OCI-LY1 (cell line): ENCODE data around the gene AKAP13.

Source experiments
- H2AFZ ChIP-seq: fragments of 200-600 bp; sonication (generic), shearing (Covaris generic); 2 replicates; pipeline ENCODE4 v1.6.0; 2014; ENCODE audit warnings: antibody characterized with exemption, mild to moderate bottlenecking, low read length
- H3F3A ChIP-seq: fragments of 200-600 bp; sonication (generic), shearing (Covaris generic); 2 replicates; pipeline ENCODE4 v1.6.0; 2014; ENCODE audit warnings: mild to moderate bottlenecking, antibody characterized with exemption, low read length, moderate library complexity; ENCODE audit not compliant: insufficient read depth
- H3K27ac ChIP-seq: fragments of 200-600 bp; sonication (generic); 2 replicates; pipeline ENCODE4 v1.5.1; 2014; ENCODE audit warnings: low read length, mixed run types, mild to moderate bottlenecking, low read depth; ENCODE audit not compliant: poor library complexity, severe bottlenecking
- H3K27me3 ChIP-seq: fragments of 200-600 bp; sonication (generic); 2 replicates; pipeline ENCODE4 v1.6.0; 2014; ENCODE audit warnings: antibody characterized with exemption, mild to moderate bottlenecking, low read length, moderate library complexity; ENCODE audit not compliant: insufficient read depth
- H3K36me3 ChIP-seq: fragments of 200-600 bp; sonication (generic); 2 replicates; pipeline ENCODE4 v1.6.1; 2014; ENCODE audit warnings: mild to moderate bottlenecking, antibody characterized with exemption, low read length, moderate library complexity, mixed read lengths; ENCODE audit not compliant: insufficient read depth
- H3K4me1 ChIP-seq: fragments of 200-600 bp; sonication (generic); 2 replicates; pipeline ENCODE4 v1.5.1; 2014; ENCODE audit warnings: mild to moderate bottlenecking, low read length, moderate library complexity; ENCODE audit not compliant: insufficient read depth, severe bottlenecking
- H3K4me2 ChIP-seq: fragments of 200-600 bp; sonication (generic), shearing (Covaris generic); 2 replicates; pipeline ENCODE4 v1.6.1; 2014; ENCODE audit warnings: low read length
- H3K4me3 ChIP-seq: fragments of 200-600 bp; sonication (generic); 2 replicates; pipeline ENCODE4 v1.5.1; 2014; ENCODE audit warnings: low read length, low read depth, mild to moderate bottlenecking, mixed read lengths; ENCODE audit not compliant: poor library complexity, severe bottlenecking
- H3K79me2 ChIP-seq: fragments of 200-600 bp; shearing (Covaris generic); 2 replicates; pipeline ENCODE4 v1.6.1; 2016; ENCODE audit warnings: mixed run types, low read length, mixed read lengths; ENCODE audit not compliant: insufficient read depth
- H3K9ac ChIP-seq: fragments of 200-600 bp; sonication (generic), shearing (Covaris generic); 2 replicates; pipeline ENCODE4 v1.6.1; 2014; ENCODE audit warnings: mild to moderate bottlenecking, low read length, mixed read lengths
- H3K9me2 ChIP-seq: fragments of 200-600 bp; sonication (generic), shearing (Covaris generic); 2 replicates; pipeline ENCODE4 v1.6.1; 2014; ENCODE audit warnings: low read depth, mild to moderate bottlenecking, low read length, mixed read lengths
- H3K9me3 ChIP-seq: fragments of 200-600 bp; shearing (Covaris generic); 2 replicates; pipeline ENCODE4 v1.6.1; 2014; ENCODE audit warnings: low read length, mixed read lengths
- H4K20me1 ChIP-seq: fragments of 200-600 bp; sonication (generic), shearing (Covaris generic); 2 replicates; pipeline ENCODE4 v1.6.0; 2016; ENCODE audit warnings: mild to moderate bottlenecking, low read length; ENCODE audit not compliant: insufficient read depth
- EZH2 ChIP-seq: fragments of 200-600 bp; sonication (generic), shearing (Covaris generic); IDR thresholded peaks from 2 replicates; pipeline ENCODE4 v1.8.0; 2017; ENCODE audit warnings: borderline replicate concordance, mixed run types, mild to moderate bottlenecking, antibody characterized with exemption, low read length, moderate library complexity, mixed read lengths
- TF ChIP-seq, protein P1 (sequence below): fragments of 200-600 bp; sonication (generic), shearing (Covaris generic); IDR thresholded peaks from 2 replicates; pipeline ENCODE4 v1.5.1; 2017; ENCODE audit warnings: mild to moderate bottlenecking, antibody characterized with exemption, low read length, moderate library complexity, mixed read lengths

AKAP13 gene

DNA sequence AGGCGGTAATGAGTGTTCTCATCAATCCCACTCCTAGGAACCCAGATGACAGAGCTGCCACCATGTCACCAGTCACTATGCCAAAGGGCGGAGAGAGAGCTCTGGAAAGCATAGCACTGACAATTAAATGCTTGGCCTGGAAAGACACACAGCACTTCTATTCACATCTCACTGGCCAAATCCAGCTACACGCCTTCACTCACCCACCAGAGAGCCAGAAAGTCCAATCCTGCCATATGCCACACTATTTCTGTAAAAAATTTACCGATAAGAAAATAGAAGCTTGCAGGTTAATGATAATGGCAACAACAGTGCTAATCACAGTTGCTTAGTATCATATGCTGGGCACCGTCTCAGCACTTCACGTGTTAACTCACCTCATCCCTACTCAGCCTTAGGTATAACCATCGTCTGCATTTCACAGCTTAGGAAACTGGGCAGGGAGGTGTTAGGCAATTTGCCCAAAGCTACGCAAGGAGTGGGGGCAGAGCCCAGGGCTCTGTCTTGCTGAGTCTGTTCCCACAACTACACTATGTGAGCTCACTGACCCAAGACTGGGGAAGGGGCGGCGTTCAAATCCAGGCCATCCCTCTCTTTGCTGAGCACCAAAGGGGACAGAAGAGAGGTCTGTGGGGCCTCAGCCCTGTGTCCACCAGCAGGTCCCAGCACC, 397.8 kb downstream of the AKAP13 start:
- Histone ChIP-seq H3K4me2 (no peak overlapping the region), H3F3A (no peaks in the 10 kb centered on the region), H3K79me2 (no peaks in the 10 kb centered on the region), H3K9ac (no peak overlapping the region), H3K4me3 (no peak overlapping the region), H3K4me1 (no peaks in the 10 kb centered on the region), H3K9me2 (no peaks in the 10 kb centered on the region), H3K27ac (no peak overlapping the region), H3K27me3 (no peaks in the 10 kb centered on the region), H4K20me1 (no peaks in the 10 kb centered on the region), H3K9me3 (no peaks in the 10 kb centered on the region), H2AFZ (no peak overlapping the region), H3K36me3 (no peaks in the 10 kb centered on the region)
- no peak for TF ChIP-seq EZH2
- TF ChIP-seq, protein P1, sequence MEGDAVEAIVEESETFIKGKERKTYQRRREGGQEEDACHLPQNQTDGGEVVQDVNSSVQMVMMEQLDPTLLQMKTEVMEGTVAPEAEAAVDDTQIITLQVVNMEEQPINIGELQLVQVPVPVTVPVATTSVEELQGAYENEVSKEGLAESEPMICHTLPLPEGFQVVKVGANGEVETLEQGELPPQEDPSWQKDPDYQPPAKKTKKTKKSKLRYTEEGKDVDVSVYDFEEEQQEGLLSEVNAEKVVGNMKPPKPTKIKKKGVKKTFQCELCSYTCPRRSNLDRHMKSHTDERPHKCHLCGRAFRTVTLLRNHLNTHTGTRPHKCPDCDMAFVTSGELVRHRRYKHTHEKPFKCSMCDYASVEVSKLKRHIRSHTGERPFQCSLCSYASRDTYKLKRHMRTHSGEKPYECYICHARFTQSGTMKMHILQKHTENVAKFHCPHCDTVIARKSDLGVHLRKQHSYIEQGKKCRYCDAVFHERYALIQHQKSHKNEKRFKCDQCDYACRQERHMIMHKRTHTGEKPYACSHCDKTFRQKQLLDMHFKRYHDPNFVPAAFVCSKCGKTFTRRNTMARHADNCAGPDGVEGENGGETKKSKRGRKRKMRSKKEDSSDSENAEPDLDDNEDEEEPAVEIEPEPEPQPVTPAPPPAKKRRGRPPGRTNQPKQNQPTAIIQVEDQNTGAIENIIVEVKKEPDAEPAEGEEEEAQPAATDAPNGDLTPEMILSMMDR: no peak

DNA sequence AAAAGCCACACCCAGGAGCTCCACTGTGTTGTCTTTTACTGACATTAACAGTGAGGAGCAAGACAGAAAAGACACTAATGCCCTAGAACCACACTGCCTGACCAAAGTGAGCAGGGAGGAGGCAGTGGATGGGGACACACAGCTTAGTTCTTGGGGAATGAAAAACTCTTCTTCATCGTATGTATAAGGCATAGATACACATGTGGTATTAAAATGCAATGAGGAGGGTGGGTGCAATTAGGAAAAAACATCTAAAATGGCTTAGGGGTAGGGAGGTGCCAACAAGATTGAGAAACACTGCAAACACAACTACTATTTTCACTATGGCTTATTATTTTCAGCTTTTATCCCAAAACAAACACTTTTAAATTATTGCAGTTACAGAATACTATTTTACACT, 398.8 kb downstream of the AKAP13 start:
- Histone ChIP-seq H4K20me1 (no peaks in the 10 kb centered on the region), H3K9me2 (no peaks in the 10 kb centered on the region), H3K79me2 (no peaks in the 10 kb centered on the region), H3K4me3 (no peak overlapping the region), H3K9ac (no peak overlapping the region), H3K9me3 (no peaks in the 10 kb centered on the region), H3F3A (no peaks in the 10 kb centered on the region), H2AFZ (no peak overlapping the region), H3K4me2 (no peak overlapping the region), H3K27me3 (no peaks in the 10 kb centered on the region), H3K4me1 (no peaks in the 10 kb centered on the region), H3K27ac (no peak overlapping the region), H3K36me3 (no peaks in the 10 kb centered on the region)
- TF ChIP-seq, protein P1: no peak
- TF ChIP-seq EZH2: no peak

DNA sequence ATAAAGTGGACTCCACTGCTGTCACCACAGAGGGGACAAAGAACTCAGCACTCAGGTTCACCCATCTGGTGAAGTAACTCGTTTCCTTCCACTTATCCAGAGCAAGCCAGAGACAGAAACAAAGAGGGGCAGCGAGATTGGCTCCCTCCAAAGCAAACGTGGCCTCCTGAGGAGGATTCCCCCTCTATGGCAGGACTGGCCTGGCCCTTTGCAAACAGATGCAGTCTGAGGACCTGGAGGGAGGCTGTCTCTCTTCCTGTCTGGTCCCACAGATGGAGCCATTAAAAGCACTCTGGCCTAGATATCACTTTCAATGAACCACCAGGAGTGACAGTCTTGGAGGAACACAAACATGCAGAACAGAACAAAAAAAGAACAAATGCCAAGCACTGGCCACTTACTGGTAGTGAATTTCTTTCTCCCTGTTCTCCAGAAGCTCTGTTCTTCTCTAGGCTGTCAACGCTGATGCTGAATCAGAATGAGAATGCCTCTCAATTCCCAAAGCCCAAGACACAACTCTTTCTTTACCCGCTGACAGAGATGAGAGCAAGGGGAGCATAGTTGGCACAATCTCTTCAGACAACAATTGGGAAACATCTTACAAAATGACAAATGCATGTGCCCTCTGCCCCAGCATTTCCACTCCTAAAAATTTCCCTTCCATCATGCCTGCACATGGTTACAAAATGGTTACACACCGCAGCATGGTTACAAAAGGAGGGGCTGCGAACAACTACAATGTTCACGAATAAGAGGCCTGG, 400.0 kb downstream of the AKAP13 start:
- H3K36me3 ChIP-seq: no peaks in the 10 kb centered on the region
- no peak overlapping the region for H3K4me2 ChIP-seq
- no peaks in the 10 kb centered on the region for H3F3A ChIP-seq
- no peaks in the 10 kb centered on the region for H4K20me1 ChIP-seq
- no peak overlapping the region for H2AFZ ChIP-seq
- H3K9me3 ChIP-seq: no peaks in the 10 kb centered on the region
- H3K4me1 ChIP-seq: no peaks in the 10 kb centered on the region
- H3K27me3 ChIP-seq: no peaks in the 10 kb centered on the region
- H3K4me3 ChIP-seq: no peak overlapping the region
- no peak overlapping the region for H3K9ac ChIP-seq
- no peaks in the 10 kb centered on the region for H3K79me2 ChIP-seq
- H3K27ac ChIP-seq: no peak overlapping the region
- no peaks in the 10 kb centered on the region for H3K9me2 ChIP-seq
- TF ChIP-seq, protein P1: no peak
- TF ChIP-seq EZH2: no peak
